Putamen (tissue), 1 donor: ENCODE data around the gene LRRC23.
"Not testable (repeated sequence)": the region's sequence is repeated elsewhere in the genome, so short reads cannot be mapped to it uniquely, and the experiment has no call there.

Source experiments
- DNase-seq: peaks from one replicate; pipeline ENCODE4 v3.0.0-alpha.2; 2016; ENCODE audit warnings: low spot score

Gene LRRC23

GRCh38 chr12:6872073-6873048 lies 32.3 kb upstream of the LRRC23 start:
- DNase-seq: peak; percentile 73

- DNase-seq: peak; percentile 91
Measured at GRCh38 chr12:6873094-6874014, 31.3 kb upstream of the LRRC23 start, which contains the start of gene SPSB2. TSS of gene SPSB2 (minus strand) at chr12:6873303. CDS start at chr12:6872901, 402 bp downstream.

- not testable (repeated sequence) for DNase-seq
Measured at GRCh38 chr12:6874015-6874368, 30.6 kb upstream of the LRRC23 start.

- DNase-seq: not testable (repeated sequence)
Measured at GRCh38 chr12:6879824-6880223, 24.8 kb upstream of the LRRC23 start.

- DNase-seq: no peak
Measured at GRCh38 chr12:6883252-6883651, 21.4 kb upstream of the LRRC23 start.

- no peak for DNase-seq
Measured at GRCh38 chr12:6883683-6884082, 20.9 kb upstream of the LRRC23 start.

- no peak for DNase-seq
Measured at GRCh38 chr12:6884539-6884938, 20.1 kb upstream of the LRRC23 start.

- DNase-seq: not testable (repeated sequence)
Measured at GRCh38 chr12:6886206-6886999, 18.2 kb upstream of the LRRC23 start.

GRCh38 chr12:6887460-6887859 lies 17.2 kb upstream of the LRRC23 start:
- DNase-seq: no peak

- DNase-seq: no peak
Measured at GRCh38 chr12:6888360-6888759, 16.3 kb upstream of the LRRC23 start.

GRCh38 chr12:6888794-6889193 lies 15.8 kb upstream of the LRRC23 start:
- DNase-seq: not testable (repeated sequence)

- not testable (repeated sequence) for DNase-seq
Measured at GRCh38 chr12:6889775-6890573, 14.6 kb upstream of the LRRC23 start.

GRCh38 chr12:6890789-6891645 lies 13.6 kb upstream of the LRRC23 start:
- DNase-seq: peak; percentile 98

GRCh38 chr12:6891646-6892001 lies 13.0 kb upstream of the LRRC23 start:
- no peak for DNase-seq

GRCh38 chr12:6892683-6893082 lies 11.9 kb upstream of the LRRC23 start:
- not testable (repeated sequence) for DNase-seq

GRCh38 chr12:6894321-6894720 lies 10.3 kb upstream of the LRRC23 start:
- DNase-seq: no peak

- DNase-seq: no peak
Measured at GRCh38 chr12:6896846-6897435, 7.7 kb upstream of the LRRC23 start.

- no peak for DNase-seq
Measured at GRCh38 chr12:6899427-6899826, 5.2 kb upstream of the LRRC23 start.

GRCh38 chr12:6899837-6900519 lies 4.6 kb upstream of the LRRC23 start:
- peak; percentile 53 for DNase-seq
